HG03039 (cell line): Measurements from ENCODE around the gene TMEM232.

Source experiments
- ATAC-seq: cut with Tn5 transposase; IDR thresholded peaks from one replicate; pipeline ENCODE4 v1.9.1; 2021; ENCODE audit warnings: mild to moderate bottlenecking, moderate library complexity; ENCODE audit not compliant: unreplicated experiment

Gene TMEM232

DNA sequence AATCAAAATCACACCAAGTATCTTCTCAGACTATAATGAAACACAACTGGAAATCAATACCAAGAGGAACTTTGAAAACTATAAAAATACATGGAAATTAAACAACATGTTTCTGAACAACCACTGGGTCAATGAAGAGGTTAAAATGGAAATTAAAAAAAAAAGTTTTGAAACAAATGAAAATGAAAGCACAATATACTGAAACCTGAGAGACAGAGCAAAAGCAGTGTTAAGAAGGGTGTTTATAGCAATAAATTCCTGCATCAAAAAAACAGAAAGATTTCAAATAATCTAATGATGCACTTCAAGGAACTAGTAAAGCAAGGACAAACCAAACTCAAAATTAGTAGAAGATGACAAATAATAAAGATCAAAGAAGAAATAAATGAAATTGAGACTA, 92.0 kb downstream of the TMEM232 start:
- ATAC-seq: no peak

DNA sequence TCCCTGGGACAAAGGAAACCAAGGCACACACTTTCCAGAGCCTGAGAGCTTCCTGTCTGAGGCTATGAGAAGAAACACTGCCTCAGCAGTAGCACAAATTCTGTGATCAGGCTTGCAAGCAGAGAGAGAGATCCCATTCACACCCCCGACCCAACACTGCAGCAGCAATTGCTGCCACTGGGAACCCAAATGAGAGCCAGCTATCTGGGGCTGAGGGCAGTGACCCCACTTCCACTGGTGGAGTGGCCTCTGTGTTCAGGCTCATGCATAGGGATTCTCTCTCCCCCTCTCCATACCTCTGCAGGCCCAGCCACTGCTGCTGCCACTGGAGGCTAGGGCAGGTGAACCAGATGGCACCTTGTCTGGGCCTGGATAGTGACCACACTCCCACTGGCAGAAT, 95.2 kb downstream of the TMEM232 start:
- ATAC-seq: no peak

DNA sequence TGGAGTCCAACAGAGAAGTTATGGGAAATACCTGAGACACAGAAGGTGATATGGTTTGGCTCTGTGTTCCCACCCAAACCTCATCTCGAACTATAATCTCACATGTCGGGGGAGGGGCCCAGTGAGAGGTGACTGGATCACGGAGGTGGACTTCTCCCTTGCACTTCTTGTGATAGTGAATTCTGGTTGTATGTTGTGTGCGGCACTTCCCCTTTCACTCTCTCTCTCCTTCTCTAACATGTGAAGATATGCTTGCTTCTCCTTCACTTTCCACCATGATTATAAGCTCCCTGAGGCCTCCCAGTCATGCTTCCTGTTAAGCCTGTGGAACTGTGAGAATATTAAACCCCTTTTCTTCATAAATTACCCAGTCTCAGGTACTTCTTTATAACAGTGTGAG, 96.1 kb downstream of the TMEM232 start:
- ATAC-seq: no peak

- no peak for ATAC-seq
These were observed 101.0 kb downstream of the TMEM232 start for GRCh38 chr5:110625376-110625999.

GRCh38 chr5:110623874-110624273, 102.6 kb downstream of the TMEM232 start:
- no peak for ATAC-seq

- no peak for ATAC-seq
These were observed 107.5 kb downstream of the TMEM232 start for GRCh38 chr5:110618941-110619340.

DNA sequence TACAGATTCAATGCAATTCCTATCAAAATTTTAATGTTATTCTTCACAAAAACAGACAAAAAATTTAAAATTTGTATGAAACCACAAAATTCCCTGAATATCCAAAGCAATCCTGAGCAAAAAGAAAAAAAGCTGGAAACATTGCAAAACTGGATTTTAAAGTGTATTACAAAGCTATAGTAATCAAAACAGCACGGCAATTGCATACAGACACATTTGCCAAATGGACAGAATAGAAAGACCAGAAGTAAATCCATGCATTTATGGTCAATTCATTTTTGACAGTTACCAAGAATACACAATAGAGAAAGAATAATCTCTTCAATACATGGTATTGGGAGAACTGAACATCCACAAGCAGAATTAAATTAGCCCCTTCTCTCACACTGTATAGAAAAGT, 110.5 kb downstream of the TMEM232 start:
- no peak for ATAC-seq

- ATAC-seq: no peak
These were observed 113.7 kb downstream of the TMEM232 start for GRCh38 chr5:110612794-110613247.

GRCh38 chr5:110611817-110612216, 114.7 kb downstream of the TMEM232 start:
- no peak for ATAC-seq

DNA sequence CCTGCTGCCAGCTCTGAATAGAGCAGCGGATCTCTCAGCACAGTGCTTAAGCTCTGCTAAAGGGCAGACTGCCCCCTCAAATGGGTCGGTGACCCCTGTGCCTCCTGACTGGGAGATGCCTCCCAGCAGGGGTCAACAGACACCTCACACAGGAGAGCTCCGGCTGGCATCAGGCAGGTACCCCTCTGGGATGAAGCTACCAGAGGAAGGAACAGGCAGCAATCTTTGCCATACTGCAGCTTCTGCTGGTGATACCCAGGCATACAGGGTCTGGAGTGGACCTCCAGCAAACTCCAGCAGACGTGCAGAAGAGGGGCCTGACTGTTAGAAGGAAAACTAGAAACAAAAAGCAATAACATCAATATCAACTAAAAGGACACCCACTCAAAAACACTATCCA, 131.6 kb downstream of the TMEM232 start:
- ATAC-seq: no peak

DNA sequence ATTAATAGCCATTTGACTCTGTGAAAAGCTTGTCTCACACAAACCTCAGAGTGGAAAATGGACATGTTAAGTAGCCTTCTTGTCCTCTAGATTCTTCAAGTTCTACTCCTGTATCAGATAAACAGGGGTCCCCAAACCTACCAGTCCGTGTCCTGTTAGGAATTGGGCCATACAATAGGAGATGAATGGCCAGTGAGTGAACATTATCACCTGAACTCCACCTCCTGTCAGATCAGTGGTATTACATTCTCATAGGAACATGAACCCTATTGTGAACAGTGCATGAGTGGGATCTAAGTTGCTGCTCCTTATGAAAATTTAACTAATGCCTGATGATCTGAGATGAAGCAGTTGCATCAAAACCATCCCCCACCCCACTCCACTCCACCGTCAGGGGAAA, 136.3 kb downstream of the TMEM232 start:
- no peak for ATAC-seq

DNA sequence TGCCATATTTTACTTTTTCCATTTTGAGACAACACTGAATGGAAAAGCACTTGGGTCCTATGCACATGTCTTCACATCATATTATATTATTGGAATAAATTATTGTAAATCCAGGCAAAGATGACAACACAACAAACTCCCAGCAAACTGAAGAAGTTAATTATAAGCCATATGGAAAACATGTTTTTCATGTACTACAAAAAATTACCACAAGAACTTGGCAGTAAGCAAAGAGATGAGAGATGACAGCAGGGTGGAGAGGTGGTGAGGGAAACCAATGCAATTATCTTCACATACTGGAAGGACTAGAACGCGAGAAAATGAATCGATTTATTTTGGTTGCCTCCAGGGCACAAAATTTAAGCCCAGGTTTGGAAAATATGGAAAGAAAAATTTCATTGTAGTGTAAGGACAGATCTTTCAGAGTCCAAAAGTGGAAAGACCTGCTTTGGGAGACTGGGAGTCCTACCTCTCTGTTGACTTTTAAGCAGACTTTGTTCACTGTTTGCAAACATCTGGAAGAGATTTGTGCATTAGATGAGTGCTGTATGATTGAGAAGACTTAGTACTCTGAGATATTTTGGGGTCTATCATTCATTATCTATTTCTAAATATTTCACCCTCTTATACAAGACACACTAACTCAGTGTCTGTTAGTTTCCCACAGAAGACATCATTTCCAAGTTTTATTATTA, 138.0 kb downstream of the TMEM232 start:
- no peak for ATAC-seq

GRCh38 chr5:110580625-110581024, 145.8 kb downstream of the TMEM232 start:
- no peak for ATAC-seq

DNA sequence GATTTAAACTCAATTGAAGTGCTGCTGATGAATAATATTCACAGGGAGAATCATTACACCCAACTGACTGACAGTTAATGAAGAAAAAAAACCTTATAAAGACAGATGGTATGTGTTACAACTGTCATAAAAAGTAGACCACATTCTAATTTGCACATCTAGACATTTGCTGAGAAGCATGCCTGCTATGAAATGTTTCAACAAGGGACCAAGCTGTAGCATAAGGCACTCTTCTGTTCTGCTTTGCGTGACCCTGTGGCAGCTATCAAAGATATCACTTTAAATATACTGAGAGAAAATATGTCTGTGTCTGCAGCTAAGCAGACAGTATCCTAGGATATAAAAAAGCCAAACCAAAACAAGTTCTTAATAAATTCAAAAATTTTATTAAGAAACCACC, 153.7 kb downstream of the TMEM232 start:
- no peak for ATAC-seq

DNA sequence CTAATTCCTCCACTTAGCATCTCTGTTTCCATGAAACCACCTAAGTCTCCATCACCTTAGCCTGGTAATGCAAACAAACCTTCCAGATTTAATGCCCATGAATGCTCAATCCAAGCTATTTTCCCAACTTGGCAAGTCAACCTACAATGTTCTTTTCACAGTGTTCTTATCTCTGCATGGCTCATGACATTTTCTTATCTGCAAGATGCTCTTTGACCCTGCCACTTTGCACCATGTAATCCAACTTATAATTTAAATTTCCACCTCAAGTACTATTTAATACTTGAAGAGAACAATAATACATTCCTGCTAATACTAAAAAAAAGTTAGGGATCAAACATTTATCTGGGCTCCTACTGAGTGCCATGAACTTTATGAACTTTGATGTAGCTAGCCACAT, 164.3 kb downstream of the TMEM232 start:
- no peak for ATAC-seq

- no peak for ATAC-seq
These were observed 165.0 kb downstream of the TMEM232 start for GRCh38 chr5:110561510-110561909.

GRCh38 chr5:110549301-110549700, 177.2 kb downstream of the TMEM232 start:
- ATAC-seq: no peak

DNA sequence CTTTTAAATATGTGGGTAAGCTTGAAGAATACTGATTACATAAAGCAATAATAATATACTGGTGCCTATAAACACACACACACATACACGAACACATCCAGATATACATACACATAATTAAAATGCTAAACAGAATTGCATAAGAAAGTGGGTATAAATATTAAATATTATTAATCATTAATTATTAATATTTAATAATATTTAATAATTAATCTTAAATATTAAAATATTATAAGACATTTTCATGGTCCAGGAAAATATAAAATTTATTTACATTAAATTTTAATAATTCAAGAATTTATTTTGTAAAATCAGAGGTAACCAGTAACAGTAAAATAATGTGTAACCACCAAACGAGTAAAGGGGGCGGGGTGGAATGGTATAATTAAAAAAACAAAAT, 178.3 kb downstream of the TMEM232 start:
- ATAC-seq: no peak

DNA sequence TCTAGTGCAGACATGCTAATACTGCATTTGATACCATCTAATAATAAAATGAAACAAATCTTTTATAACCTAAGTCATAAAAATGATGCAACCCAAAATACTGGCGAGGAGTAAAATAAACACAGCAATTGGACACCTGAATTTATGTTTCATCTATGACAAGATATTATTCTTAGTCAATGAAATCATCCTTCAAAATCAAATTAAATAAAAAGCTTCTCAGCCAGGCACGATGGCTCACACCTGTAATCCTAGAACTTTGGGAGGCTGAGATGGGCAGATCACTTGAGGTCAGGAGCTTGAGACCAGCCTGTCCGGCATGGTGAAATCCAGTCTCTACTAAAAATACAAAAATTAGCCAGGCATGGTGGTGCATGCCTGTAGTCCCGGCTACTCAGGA, 179.0 kb downstream of the TMEM232 start:
- ATAC-seq: no peak

GRCh38 chr5:110545716-110546115, 180.8 kb downstream of the TMEM232 start:
- no peak for ATAC-seq

DNA sequence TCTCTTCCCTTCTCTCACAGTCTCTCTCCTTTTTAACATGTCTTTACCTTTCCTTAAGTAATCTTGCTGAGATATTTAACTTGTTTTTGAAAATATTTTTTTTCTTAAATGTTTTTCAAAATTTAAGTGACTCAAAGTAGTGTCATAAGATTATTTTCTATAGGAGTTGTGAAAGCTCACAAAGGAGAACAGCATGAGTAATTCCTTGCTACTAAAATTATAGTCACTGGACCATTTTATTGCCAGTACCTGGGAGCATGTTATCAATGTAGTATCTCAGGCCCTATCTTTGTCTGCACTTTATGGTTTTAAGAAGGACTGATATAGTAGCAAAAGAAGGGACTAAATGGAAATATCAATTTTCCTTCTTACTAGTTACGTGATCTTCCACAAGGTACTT, 181.9 kb downstream of the TMEM232 start:
- no peak for ATAC-seq

DNA sequence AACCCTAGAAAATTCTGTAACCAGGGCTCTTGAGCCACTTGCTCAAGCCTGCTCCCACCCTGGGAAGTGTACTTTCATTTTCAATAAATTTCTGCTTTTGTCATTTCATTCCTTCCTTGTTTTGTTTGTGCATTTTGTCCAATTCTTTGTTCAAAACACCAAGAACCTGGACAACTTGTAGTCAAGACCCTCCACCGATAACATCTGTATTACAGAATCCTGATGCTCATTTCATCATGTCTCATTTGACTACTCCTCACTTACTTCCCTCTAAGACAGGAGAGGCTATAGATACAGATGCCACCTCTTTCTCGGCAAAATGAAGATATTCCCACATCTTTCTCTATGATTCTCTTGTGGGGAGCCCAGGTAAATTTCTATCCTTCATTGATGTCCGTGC, 183.5 kb downstream of the TMEM232 start:
- no peak for ATAC-seq
